GM19099 (cell line): Measurements from ENCODE around the gene IRX6.

ENCODE experiments used
- POLR2A ChIP-seq: IDR thresholded peaks from 3 replicates; pipeline ENCODE4 v1.6.1; 2011; ENCODE audit warnings: low read depth; ENCODE audit not compliant: insufficient read length; ENCODE audit errors: extremely low read depth

IRX6 gene

GRCh38 chr16:55297062-55297909 lies 26.7 kb upstream of the IRX6 start:
- TF ChIP-seq POLR2A: no peak

DNA sequence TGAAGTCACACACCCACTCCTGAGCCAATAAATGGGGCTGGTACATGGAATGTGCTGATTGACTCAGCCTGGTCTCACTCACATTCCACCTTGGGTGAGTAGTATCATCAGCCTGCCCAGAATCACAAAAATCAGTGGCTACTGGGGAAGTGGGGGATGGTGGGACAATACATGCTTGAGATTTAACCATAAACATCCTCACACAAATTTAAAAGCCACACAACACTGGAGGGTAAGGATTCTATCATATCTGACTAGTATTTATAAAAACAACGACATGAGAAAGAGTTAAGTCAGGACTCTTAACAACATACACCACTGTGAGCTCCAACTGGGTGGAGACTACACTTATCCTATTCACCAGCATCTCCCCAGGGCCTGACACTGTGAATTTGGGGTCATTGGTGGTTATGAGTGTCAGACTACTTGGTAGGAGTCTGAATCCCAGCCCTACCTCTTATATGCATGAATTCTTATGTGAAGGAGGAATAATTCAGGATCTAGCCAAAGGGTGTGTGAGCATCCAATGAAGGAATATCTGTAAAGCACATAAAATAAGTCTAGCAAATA lies 26.0 kb upstream of the IRX6 start:
- TF ChIP-seq POLR2A: no peak

- no peak for TF ChIP-seq POLR2A
Observed at GRCh38 chr16:55301385-55302008, 22.5 kb upstream of the IRX6 start.

GRCh38 chr16:55302635-55303034 lies 21.4 kb upstream of the IRX6 start:
- TF ChIP-seq POLR2A: no peak

- TF ChIP-seq POLR2A: no peak
Observed at GRCh38 chr16:55308973-55309372, 15.0 kb upstream of the IRX6 start.

DNA sequence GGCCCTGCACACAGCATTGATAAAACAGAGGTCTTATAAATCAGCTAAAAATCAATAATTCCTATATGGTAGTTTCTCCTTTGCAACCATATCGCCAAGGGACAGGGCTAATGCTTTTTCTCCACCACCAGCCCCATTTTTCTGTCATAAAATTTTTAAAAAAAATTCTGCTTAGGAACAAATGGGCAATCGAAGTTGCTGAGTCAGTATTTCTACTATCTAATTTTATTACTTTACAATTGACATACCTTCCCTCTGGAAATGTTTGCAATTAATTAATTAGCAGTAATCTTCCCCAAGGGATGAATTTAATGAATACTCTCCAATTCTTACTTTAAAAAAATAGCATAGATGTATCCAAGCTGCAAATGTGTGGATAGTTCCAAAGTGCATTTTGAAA lies 1.7 kb upstream of the IRX6 start:
- no peak for TF ChIP-seq POLR2A

- TF ChIP-seq POLR2A: peak; percentile 42
Observed at GRCh38 chr16:55324285-55325079, 479 bp downstream of the IRX6 start.

- TF ChIP-seq POLR2A: peak; percentile 47
Observed at GRCh38 chr16:55325080-55325447, 1.1 kb downstream of the IRX6 start.

GRCh38 chr16:55325458-55326109 lies 1.6 kb downstream of the IRX6 start:
- TF ChIP-seq POLR2A: no peak

DNA sequence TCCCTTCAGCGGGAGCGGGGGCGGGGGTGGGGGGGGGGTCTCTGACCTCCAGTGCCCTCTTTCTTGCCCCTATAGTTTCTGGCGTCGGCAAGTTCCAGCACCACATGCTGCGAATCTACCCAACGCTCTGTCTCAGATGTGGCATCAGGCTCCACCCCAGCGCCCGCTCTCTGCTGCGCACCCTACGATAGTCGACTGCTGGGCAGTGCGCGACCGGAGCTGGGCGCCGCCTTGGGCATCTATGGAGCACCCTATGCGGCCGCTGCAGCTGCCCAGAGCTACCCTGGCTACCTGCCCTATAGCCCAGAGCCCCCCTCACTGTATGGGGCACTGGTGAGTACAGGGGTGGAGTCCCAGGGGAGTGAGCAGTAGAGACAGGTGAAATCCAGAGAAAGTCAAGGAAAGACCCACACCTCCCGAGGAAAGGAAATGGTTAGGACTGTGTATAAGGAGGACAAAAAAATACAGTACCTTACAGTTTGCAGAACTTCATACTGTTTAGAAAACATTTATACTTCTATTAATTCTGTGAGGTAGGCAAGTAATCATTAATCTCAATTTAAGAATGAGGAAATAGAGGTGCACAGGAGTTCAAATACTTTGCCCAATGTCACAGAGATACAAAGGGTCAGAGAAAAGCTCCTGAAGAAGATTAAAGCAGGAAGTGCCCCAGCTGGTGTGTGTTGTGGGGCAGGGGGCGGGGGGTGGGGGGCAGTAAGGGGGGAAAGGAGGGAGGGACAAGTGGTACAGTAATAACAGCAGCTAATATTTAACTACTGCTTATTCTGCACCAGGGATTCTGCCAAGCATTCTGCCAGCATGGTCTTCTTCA lies 2.5 kb downstream of the IRX6 start:
- no peak for TF ChIP-seq POLR2A

DNA sequence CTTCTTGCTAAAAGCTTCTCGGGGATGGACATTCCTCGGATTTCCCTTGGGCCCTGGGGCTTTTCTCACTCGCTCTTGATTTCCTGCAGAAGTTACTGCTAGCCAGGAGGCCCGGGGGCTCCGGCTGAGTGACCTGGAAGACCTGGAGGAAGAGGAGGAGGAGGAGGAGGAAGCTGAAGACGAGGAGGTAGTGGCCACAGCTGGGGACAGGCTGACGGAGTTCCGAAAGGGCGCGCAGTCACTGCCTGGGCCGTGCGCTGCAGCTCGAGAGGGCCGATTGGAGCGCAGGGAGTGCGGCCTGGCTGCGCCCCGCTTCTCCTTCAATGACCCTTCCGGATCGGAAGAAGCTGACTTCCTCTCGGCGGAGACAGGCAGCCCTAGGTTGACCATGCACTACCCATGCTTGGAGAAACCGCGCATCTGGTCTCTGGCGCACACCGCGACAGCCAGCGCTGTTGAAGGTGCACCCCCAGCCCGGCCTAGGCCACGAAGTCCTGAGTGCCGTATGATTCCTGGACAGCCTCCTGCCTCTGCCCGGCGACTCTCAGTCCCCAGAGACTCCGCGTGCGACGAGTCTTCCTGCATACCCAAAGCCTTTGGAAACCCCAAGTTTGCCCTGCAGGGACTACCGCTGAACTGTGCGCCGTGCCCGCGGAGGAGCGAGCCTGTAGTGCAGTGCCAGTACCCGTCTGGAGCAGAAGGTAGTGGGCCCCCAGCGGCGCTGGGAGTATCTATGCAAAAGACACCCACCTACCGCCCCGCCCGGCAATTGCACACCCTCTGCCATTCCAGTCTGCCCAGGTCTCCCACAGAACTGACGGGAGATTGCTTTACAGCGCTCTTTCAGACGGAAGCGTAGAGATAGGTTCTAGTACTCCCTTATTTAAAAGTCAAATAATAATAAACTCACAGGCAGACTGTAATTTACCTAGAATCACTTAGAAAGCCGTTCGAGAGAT lies 4.9 kb downstream of the IRX6 start:
- TF ChIP-seq POLR2A: no peak

GRCh38 chr16:55329791-55330428 lies 5.9 kb downstream of the IRX6 start:
- no peak for TF ChIP-seq POLR2A
